OCI-LY7 (cell line): Measurements from ENCODE around the gene JAG2. TPM values are rescaled to one million over a fixed set of nuclear protein-coding genes. Genes with fewer than 3 reads are reported as not detected.

Experiments used
- BruUV-seq: library from RNA; stranded (reverse); fragments of 400-500 nt; replicated peaks from 2 replicates; lab custom pipeline; 2021; lab: Mats Ljungman, UMichigan
- CTCF ChIA-PET: fragments of 300-600 bp; sonication (Branson Sonifier 250); formaldehyde crosslinking; loops from one replicate; lab custom pipeline; 2022; ENCODE audit warnings: antibody characterized with exemption; ENCODE audit not compliant: unreplicated experiment; lab: Charles Lee
- POLR2A ChIA-PET: fragments of 300-600 bp; sonication (Branson Sonifier 250); formaldehyde crosslinking; loops from one replicate; lab custom pipeline; 2022; ENCODE audit warnings: antibody characterized with exemption; lab: Charles Lee
- DNase-seq: peaks from one replicate; pipeline ENCODE4 v3.0.0-alpha.2; 2015; ENCODE audit warnings: low spot score
- H2AFZ ChIP-seq: fragments of 200-600 bp; sonication (generic), shearing (Covaris generic); 2 replicates; pipeline ENCODE4 v1.6.1; 2014; ENCODE audit warnings: mild to moderate bottlenecking, antibody characterized with exemption, low read length, moderate library complexity
- H3K27ac ChIP-seq: fragments of 200-600 bp; sonication (generic); 2 replicates; pipeline ENCODE4 v1.5.1; 2014; ENCODE audit warnings: mixed run types, low read depth, mild to moderate bottlenecking, moderate library complexity, low read length, inconsistent platforms; ENCODE audit not compliant: poor library complexity, severe bottlenecking
- H3K36me3 ChIP-seq: fragments of 200-600 bp; sonication (generic); 2 replicates; pipeline ENCODE4 v1.6.1; 2014; ENCODE audit warnings: mild to moderate bottlenecking, antibody characterized with exemption, low read length, moderate library complexity, mixed read lengths; ENCODE audit not compliant: insufficient read depth
- H3K4me1 ChIP-seq: fragments of 200-600 bp; sonication (generic); 2 replicates; pipeline ENCODE4 v1.5.1; 2014; ENCODE audit warnings: mild to moderate bottlenecking, low read length; ENCODE audit not compliant: insufficient read depth, poor library complexity, severe bottlenecking
- H3K4me2 ChIP-seq: fragments of 200-600 bp; sonication (generic); 2 replicates; pipeline ENCODE4 v1.6.1; 2014; ENCODE audit warnings: mild to moderate bottlenecking, low read length
- H3K4me3 ChIP-seq: fragments of 200-600 bp; sonication (generic); 2 replicates; pipeline ENCODE4 v1.5.1; 2014; ENCODE audit warnings: mild to moderate bottlenecking, low read depth, low read length; ENCODE audit not compliant: poor library complexity, severe bottlenecking
- H3K79me2 ChIP-seq: fragments of 200-600 bp; sonication (generic); 2 replicates; pipeline ENCODE4 v1.6.1; 2016; ENCODE audit warnings: low read depth, mild to moderate bottlenecking, low read length, moderate library complexity, mixed read lengths; ENCODE audit not compliant: insufficient read depth
- H3K9me2 ChIP-seq: fragments of 200-600 bp; sonication (generic); 2 replicates; pipeline ENCODE4 v1.6.1; 2016; ENCODE audit warnings: mild to moderate bottlenecking, low read length, mixed read lengths; ENCODE audit not compliant: insufficient read depth
- H3K9me3 ChIP-seq: fragments of 200-600 bp; sonication (generic); 2 replicates; pipeline ENCODE4 v1.6.1; 2014; ENCODE audit warnings: mild to moderate bottlenecking, mixed run types, low read length, mixed read lengths
- H4K20me1 ChIP-seq: fragments of 200-600 bp; sonication (generic); 2 replicates; pipeline ENCODE4 v1.6.1; 2014; ENCODE audit warnings: mild to moderate bottlenecking, antibody characterized with exemption, low read length, moderate library complexity, mixed read lengths; ENCODE audit not compliant: insufficient read depth
- CTCF ChIP-seq: fragments of 200-600 bp; sonication (generic); conservative IDR thresholded peaks from 2 replicates; pipeline ENCODE4 v1.5.1; 2014; ENCODE audit warnings: mild to moderate bottlenecking, antibody characterized with exemption, low read length, moderate library complexity, mixed read lengths
- EZH2phosphoT487 ChIP-seq: fragments of 200-600 bp; sonication (generic); IDR thresholded peaks from 2 replicates; pipeline ENCODE4 v1.6.1; 2018; ENCODE audit warnings: low read depth, borderline replicate concordance, mild to moderate bottlenecking, mixed run types, antibody characterized with exemption, low read length, moderate library complexity, mixed read lengths
- intact Hi-C: fragments of 100-400 bp; cut with micrococcal nuclease; formaldehyde crosslinking; loops from one replicate; pipeline ENCODE4 v1.10.0; 2022; ENCODE audit not compliant: unreplicated experiment
- total RNA-seq, 2 experiments: library from RNA; depleted of rRNA in 1 of 2; stranded (reverse); fragments of >200 nt in 1 of 2; shearing (Covaris generic) in 1 of 2; gene quantifications; 2 replicates each; pipeline ENCODE4 v1.2.3, GENCODE V29; 2014 to 2022

The JAG2 gene
- total RNA-seq, 2 experiments from 2014 or later: 5.0 to 6.0 TPM

- Histone ChIP-seq H3K79me2 (no peaks in the 10 kb centered on the region), H3K9me2 (no peaks in the 10 kb centered on the region), H2AFZ (no peak overlapping the region), H3K4me1 (peaks cover 22% of the 10 kb centered on the region), H3K36me3 (no peaks in the 10 kb centered on the region), H3K9me3 (no peaks in the 10 kb centered on the region), H3K27ac (no peak overlapping the region), H3K4me2 (no peak overlapping the region), H3K4me3 (no peak overlapping the region), H4K20me1 (no peaks in the 10 kb centered on the region)
- POLR2A ChIA-PET: no interaction called here
- CTCF ChIA-PET: no interaction called here
- no peak for DNase-seq
- no TSS peak for BruUV-seq
- intact Hi-C loops: no loop called here
- TF ChIP-seq EZH2phosphoT487 (no peak), CTCF (no peak)
Observed at GRCh38 chr14:105196265-105196960, 27.8 kb upstream of the JAG2 start.

GRCh38 chr14:105195522-105196264, 27.1 kb upstream of the JAG2 start:
- Histone ChIP-seq H3K4me1 (peaks cover 22% of the 10 kb centered on the region), H3K36me3 (no peaks in the 10 kb centered on the region), H4K20me1 (no peaks in the 10 kb centered on the region), H3K9me3 (no peaks in the 10 kb centered on the region), H3K27ac (no peak overlapping the region), H3K4me3 (no peak overlapping the region), H3K4me2 (no peak overlapping the region), H2AFZ (no peak overlapping the region), H3K79me2 (no peaks in the 10 kb centered on the region), H3K9me2 (no peaks in the 10 kb centered on the region)
- TF ChIP-seq CTCF (no peak), EZH2phosphoT487 (no peak)
- no peak for DNase-seq
- ChIA-PET CTCF (no interaction called here), POLR2A (no interaction called here)
- BruUV-seq: no TSS peak
- intact Hi-C loops: no loop called here

- CTCF ChIA-PET: no interaction called here
- no peak for TF ChIP-seq EZH2phosphoT487
- TF ChIP-seq CTCF: no peak
- Histone ChIP-seq H2AFZ (no peak overlapping the region), H3K79me2 (no peaks in the 10 kb centered on the region), H3K4me1 (peaks cover 22% of the 10 kb centered on the region), H3K27ac (no peak overlapping the region), H3K9me3 (no peaks in the 10 kb centered on the region), H3K4me2 (no peak overlapping the region), H3K9me2 (no peaks in the 10 kb centered on the region), H3K4me3 (no peak overlapping the region), H4K20me1 (no peaks in the 10 kb centered on the region), H3K36me3 (no peaks in the 10 kb centered on the region)
- BruUV-seq: no TSS peak
- POLR2A ChIA-PET: interaction anchor here (1.5 kb wide), 1 partner anchor 19 kb away, joined by 4 read pairs; no protein-coding TSS in a partner anchor
- intact Hi-C loops: no loop called here
- no peak for DNase-seq
Observed at GRCh38 chr14:105195051-105195450, 26.5 kb upstream of the JAG2 start.
